GM18508 (cell line): ENCODE results near the gene FUT3.
"Not testable (repeated sequence)": the region's sequence is repeated elsewhere in the genome, so short reads cannot be mapped to it uniquely, and the experiment has no call there.

ENCODE experiments used
- ATAC-seq: cut with Tn5 transposase; IDR thresholded peaks from one replicate; pipeline ENCODE4 v1.9.1; 2021; ENCODE audit warnings: moderate number of reproducible peaks; ENCODE audit not compliant: insufficient read depth, unreplicated experiment

Gene FUT3

DNA sequence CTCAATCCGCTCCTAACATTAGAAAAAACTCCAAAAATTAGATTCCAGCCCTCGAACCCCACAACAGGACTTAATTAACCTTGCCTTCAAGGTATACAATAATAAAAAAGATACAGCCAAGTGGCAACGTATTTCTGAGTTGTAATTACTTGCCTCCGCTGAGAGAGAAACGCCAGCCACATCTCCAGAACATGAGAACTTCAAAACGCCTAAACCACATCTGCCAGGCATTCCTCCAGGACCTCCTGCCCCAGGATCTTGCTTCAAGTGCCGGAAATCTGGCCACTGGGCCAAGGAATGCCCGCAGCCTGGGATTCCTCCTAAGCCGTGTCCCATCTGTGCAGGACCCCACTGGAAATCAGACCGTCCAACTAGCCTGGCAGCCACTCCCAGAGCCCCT, 2.9 kb upstream of the FUT3 start:
- not testable (repeated sequence) for ATAC-seq

DNA sequence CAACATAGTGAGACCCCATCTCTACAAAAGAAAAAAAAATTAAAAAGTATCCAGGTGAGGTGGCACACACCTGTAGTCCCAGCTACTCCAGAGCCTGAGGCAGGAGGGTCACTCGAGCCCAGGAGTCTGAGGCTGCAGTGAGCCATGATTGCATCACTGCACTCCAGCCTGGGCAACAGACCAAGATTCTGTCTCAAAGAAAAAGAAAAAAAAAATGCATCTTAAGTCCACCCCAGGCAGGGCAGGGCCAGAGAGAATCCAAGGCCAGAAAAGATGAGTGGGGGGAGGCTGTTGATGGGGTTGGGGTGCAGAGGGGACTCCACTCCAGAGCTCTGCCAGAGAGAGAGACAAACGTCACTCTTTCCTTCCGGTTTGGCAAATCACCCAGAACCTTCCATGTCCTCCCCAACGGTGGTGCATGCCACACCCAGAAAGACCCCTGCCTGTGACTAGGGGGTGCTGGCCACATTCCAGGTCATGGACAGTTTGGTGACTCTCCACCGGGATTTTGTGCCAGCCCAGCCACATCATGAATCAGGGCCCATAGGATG, 431 bp downstream of the FUT3 start:
- ATAC-seq: no peak

DNA sequence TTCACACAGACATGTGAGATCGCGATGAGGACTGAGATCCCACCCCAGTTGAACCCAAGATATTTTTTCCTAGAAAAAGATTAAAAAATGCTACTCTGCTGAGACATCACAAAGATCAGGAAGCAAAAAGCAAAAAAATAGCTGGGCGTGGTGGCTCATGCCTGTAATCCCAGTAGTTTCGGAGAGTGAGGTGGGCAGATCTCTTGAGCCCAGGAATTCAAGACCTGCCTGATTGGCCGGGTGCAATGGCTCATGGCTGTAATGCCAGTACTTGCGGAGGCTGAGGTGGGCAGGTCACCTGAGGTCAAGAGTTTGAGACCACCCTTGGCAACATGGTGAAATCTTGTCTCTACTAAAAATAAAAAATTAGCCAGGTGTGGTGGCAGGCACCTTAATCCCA, 1.1 kb downstream of the FUT3 start:
- ATAC-seq: no peak

DNA sequence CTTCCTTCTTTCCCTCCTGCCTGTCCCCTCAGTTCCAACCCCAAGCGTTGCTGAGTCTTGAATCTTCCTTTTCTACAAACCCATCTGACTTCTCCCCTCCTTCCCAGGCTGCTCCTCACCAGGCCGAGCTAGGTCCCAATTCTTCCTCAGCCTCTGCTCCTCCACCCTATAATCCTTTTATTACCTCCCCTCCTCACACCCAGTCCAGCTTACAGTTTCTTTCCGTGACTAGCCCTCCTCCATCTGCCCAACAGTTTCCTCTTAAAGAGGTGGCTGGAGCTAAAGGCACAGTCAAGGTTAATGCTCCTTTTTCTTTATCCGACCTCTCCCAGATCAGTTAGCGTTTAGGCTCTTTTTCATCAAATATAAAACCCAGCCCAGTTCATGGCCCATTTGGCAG, 2.6 kb downstream of the FUT3 start:
- not testable (repeated sequence) for ATAC-seq

DNA sequence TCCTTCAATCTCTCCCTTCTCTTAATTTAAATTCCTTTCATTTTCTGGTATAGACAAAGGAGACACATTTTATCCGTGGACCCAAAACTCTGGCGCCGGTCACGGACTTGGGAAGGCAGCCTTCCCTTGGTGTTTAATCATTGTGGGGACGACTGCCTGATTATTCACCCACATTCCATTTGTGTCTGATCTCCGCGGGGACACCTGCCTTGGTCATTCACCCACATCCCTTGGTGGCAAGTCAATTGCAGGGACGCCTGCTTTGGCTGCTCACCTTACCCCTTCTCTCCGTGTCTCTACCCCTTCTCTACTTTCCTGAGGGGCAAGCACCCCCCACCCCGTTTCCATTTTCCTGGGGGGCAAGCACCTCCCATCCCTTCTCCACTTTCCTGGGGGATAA, 3.4 kb downstream of the FUT3 start:
- not testable (repeated sequence) for ATAC-seq

DNA sequence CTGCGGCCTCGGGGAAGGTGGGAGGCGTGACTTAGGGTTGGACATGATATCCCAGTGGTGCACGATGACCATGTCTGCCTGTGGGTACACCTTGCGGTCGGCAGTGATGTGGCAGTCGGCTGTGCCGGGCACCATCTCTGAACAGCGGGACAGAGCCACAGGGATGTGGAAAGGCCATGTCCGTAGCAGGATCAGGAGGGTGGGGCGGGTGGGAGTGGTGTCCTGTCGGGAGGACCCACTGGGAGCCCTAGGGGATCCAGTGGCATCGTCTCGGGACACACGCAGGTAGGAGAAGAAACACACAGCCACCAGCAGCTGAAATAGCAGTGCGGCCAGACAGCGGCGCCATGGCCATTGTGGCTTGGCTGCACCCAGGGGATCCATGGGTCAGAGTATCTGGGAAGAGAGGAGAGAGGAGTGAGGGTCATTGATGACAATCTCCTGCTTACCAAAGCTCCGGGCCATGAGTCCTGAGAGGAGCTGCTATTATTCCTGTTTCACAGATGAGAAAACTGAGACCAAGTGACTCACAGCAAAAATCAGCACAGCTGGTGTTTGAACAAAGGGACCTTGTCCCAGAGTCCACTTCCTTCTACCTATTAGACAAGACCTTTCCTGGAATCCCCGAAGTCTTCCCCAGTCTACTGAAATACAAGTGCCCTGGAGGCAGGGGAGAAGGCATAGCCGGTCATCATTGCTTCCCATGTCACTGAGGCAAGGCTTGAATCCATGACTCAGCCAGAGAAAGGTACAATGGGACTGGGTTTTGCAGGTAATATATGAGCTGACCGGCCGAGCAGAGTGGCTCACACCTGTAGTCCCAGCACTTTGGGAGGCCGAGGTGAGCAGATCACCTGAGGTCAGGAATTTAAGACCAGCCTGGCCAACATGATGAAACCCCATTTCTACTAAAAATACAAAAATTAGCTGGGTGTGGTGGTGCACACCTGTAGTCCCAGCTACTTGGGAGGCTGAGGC, 6.5 kb downstream of the FUT3 start:
- no peak for ATAC-seq

DNA sequence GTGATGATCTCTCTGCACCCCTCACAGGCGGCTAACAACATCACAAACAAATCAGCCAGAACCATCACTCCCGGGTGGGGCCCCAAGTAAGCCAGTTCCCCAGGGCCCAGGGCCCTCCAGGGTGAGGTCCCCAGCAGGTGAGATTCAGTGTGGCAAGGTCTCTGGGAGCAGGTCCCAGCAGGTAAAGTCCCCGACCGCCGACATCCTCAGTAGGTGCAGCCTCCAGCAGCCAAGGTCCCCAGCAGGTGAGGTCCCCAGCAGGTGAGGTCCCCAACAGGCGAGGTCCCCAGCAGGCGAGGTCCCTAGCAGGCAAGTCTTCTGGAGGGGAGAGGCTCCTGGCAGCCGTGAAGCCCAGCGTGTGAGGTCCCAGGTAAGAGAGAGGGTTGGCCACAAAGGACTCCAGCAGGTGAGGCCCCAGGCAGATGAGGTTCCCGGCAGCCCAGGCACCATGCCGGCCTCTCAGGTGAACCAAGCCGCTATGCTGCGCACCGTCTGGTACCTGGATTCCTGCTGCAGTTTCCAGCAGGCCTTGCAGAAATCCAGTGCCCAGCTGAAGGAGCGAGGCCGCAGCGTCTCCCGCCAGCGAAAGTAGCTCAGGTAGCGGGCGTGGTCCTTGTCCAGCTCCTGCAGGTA, 7.8 kb downstream of the FUT3 start:
- no peak for ATAC-seq

DNA sequence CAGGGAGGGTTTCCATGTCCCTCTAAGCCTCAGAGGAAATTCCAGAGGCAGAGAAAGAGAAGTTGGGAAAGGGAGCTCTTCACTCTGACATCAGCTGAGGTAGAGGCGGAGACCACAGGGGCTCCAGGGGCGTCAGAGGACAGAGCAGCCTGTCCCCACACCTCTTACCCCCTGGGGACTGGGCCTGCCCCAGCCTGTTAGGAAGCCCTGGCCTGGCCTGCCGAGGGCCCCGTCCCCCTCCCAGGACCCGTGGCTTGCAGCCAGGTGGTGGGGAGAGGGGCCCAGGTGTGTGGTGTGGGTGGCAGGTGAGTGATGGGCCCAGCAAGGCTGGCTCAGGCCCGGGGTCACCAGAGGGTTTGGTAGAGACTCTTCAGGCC, 9.5 kb downstream of the FUT3 start:
- ATAC-seq: not testable (repeated sequence)

DNA sequence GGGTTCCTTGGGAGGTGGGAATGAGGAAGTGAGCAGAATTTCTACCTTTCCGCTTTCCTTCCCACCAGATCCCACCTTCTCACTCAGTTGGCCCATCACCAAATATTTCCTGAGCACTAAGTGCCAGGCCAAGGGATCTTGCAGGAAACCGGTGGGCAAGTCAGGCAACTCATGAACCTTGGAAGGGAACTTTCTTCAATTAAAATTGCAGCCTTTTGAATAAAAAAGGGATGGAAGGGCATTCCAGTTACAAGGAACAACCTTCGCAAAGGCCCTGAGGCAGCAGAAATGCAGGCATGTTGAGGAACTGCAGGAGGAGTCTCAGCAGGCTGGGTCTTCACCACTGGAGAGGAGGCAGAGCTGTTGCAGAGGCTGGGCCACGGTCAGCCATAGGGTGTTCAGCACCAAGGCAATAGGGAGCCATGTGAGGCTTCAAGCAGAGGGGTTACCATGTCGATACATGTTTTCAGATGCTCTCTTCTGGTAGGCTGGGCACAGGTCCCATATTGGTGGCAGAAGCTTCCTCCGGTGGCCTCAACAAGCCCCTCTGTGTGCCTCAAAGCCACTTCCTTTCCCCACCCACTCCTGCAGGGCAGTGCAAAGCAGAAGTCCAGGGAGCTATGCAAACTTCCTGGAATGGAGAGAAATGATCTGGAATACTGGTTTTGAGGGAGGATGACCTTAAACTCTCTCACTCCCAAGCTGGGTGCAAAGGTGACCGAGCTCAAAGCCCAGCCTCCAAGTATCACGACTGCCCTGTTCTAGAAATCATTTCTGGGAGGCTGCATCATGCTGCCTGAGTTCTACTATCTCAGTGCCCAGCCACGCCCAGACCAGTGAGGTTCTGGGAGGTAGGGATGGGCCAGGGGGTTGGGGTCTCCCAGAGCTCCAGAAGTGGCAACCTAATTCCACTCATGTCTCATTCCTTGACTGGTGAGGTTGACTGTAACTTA, 11.9 kb downstream of the FUT3 start, which contains the start of gene FUT6:
Gene FUT6, minus strand, starts transcription at position 638 of the 953 bp plus-strand sequence. CDS start 7,135 bp downstream, outside the sequence.
- ATAC-seq: no peak

DNA sequence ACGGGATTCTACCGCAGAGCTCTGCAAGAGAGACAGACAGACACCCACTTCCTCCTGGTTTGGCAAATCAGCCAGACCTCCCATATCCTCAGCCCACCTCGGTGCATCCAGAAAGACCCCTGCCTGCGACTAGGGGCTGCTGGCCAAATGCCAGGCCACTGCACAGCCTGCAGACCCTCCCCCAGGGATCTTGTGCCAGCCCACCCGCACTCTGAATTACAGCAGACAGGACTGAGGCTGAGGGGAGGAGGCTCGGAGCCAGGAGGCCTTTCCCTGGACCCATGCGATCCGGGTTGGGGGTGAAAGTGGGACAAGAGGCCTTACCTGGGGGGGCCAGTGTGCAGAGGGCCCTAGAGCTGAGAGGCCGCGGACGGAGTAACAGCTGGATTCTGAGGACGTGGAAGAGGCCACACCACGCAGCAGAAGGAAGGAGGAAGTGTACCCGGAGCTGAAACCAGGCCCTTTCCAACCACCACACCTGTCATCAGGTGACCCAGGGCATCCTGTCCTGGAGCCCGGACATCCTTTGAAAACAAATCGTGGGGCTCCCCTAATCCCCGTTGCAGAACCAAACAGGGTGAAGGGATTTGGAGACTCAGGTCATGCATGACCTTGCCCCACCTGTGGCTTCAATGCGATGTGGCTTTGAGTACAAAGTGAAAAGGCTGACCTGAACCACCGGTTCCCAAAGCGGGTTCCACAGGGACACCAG, 12.7 kb downstream of the FUT3 start:
- ATAC-seq: no peak

DNA sequence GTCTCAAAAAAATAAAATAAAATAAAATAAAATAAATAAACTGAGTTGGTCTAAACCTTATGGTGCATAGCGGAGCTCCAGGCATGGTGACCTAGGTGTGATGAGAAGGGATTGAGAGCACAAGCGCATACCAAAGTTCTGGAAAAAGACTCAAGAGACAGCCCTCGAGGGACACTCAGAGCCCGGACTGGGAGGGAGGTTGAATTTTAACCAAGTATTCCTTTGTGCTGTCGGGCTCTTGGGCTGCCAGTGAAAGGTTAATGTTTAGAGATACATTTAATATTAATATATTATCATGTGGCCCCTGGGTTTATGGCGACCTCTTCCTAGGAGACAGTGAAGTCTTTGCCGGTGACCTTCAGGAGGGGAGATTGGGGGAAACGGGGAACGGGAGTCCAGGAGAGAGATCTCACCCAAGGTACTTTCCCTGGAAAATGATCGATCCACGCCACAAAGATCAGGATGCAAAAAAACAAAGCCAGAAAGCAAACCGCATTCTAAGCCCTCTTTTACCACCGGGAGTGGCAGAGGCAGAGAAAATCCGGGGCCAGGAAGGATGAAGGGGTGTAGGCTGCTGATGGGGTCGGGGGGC, 13.4 kb downstream of the FUT3 start:
- no peak for ATAC-seq

DNA sequence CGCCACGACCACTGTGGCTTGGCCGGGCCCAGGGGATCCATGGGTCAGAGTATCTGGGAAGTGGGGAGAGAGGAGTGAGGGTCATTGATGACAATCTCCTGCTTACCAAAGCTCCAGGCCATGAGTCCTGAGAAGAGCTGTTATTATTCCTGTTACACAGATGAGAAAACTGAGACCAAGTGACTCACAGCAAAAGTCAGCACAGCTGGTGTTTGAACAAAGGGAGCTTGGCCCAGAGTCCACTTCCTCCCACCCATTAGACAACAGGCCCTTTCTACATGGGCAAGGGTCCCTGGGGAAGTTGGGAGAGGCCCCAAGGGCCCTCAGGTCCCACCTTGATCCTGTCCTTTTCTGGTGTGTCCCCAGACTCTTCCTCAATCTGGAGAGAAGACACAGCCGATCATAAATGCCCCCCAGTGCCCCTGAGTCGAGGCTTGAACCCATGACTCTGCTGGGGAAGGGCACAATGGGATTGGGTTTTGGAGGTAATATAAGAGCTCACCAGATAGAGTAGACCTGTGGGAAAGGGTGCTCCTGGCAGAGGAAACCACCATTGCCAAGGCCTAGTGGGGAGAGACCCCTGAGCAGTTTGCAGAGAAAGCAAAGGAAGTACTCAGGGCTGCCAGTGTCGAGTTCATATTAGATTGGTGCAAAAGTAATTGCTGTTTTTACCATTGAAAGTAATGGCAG, 18.6 kb downstream of the FUT3 start:
- no peak for ATAC-seq

DNA sequence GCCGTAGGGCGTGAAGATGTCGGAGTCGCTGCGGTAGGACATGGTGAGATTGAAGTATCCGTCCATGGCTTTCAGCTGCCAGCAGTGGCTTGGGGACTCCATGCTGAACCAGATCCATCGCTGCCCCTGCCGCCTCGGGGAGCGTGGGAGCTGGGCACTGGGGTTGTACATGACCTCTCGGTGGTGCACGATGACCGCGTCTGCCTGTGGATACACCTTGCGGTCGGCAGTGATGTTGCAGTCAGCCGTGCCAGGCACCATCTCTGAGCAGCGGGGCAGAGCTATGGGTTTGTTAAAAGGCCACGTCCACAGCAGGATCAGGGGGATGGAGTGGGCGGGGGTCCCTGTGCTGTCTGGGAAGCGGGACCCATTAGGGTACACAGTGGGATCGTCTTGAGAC, 19.2 kb downstream of the FUT3 start:
- ATAC-seq: no peak

DNA sequence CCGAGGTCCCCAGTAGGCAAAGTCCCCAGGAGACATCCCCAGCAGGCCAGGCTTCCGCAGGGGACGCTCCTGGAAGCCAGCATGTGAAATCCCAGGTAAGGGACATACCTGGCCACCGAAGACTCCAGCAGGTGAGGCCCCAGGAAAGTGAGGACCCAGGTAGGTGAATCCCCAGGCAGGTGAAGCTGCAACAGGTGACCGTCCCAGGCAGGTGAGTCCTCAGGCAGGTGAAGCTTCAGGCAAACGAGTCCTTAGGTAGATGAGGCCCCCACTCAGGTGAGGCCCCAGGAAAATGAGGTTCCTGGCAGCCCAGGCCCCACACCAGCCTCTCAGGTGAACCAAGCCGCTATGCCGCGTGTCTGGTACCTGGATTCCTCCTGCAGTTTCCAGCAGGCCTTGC, 20.1 kb downstream of the FUT3 start:
- ATAC-seq: no peak

DNA sequence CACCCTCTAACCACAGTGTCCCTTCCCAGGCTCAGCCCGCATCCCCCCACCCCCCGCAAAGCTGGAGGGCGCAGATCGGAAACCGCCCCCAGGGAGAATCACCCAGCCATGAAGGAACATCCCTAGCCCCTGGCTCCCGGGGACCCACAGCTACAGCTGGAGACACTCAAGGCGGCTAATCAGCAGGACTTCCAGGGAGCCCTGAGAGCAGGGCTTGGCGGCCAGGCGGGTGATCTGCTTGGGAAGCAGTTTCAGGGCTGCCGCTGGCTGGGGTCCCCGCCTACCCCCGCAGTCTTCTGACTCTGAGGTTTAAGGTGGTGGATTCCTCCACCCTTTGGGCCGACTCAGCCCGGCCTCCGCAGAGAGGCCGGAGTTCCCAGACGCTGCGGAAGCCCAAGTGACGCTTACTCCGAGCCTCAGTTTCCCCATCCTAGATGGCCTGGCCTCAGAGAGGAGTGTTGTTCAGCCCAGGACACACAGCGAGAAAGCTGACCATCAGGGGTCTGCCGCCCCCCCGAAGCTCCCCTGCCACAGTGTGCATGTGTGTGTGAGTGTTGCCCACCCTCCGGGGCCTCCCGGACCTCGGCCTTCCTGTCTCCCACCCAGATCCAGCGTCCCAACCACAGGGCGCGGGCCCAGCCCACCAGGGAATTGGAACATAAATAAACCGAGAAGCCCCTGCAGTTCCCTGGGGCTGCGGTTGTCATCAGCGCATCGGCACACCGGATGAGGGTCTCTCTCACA, 21.5 kb downstream of the FUT3 start:
- no peak for ATAC-seq

DNA sequence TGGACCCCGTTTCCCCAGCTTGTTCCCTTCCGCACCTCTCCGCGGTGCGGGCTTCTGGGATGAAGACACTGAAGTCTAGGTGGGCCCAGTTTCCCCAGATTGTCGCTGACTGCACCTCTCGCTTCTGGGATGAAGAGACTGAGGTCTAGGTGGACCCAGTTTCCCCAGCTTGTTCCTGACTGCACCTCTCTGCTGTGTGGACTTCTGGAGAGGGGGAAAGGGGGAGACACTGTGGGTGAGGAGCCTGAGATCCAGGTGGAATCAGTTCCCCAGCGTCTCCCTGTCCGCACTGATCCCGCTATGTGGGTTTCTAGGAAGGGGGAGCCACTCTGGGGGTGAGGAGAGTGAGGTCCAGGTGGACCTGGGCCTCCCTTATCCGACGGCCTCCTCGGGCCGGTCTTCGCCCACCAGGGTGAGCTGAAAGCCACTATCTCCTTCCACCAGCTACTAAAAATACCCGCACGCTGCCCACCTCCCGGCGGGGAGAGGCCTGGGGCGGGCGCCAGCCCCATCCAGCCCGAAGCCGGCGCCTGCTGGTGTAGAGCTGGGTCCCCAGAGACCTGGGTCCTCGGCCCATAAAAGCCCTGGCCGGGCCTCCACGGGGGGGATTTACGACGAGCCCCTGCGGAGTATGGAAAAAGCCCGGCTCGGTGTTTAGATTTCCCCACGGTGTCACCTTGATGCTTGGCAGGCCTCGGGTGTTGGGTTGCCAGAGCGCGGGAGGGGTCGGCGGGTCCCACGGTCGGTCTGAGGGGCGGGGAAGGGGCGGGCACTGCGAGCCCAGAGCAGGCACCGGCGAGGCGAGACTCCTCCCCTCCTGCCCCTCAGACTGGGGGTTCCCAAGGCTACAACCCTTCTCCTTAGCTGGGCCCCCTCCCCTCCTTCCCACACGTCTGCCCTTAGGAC, 22.3 kb downstream of the FUT3 start:
- no peak for ATAC-seq
